Activated CD8-positive, alpha-beta memory T cell treated with anti-CD3 and anti-CD28 coated beads, Interleukin-2, amount 50 U/mL, for 4 hours (primary cell): ENCODE data around the gene PEPD.
A peak's percentile ranks its signal among the peaks of the same experiment; 100 is the strongest.

Experiments used
- DNase-seq: peaks from one replicate; pipeline ENCODE4 v3.0.0-alpha.2; 2020

PEPD gene

GRCh38 chr19:33456076-33456844 lies 65.3 kb downstream of the PEPD start:
- DNase-seq: peak; percentile 3

- DNase-seq: no peak
Observed at GRCh38 chr19:33453265-33453664, 68.3 kb downstream of the PEPD start.

DNA sequence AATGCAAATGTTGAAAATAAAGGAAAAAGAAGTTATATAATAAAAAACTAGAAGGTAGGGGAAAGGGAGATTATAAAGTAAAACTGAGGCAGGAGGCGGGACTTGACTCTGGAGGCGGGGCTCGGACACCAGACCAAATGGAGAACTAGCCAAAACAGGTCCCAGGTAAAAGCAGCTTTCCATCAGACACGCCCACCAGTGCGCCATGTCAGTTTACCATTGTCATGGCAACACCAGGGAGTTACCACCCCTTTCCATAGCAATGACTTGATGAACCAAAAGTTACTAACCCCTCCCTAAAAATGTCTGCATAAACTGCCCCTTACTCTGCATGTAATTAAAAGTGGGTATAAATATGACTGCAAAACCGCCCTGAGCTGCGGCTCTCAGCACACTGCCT lies 70.9 kb downstream of the PEPD start:
- no peak for DNase-seq

DNA sequence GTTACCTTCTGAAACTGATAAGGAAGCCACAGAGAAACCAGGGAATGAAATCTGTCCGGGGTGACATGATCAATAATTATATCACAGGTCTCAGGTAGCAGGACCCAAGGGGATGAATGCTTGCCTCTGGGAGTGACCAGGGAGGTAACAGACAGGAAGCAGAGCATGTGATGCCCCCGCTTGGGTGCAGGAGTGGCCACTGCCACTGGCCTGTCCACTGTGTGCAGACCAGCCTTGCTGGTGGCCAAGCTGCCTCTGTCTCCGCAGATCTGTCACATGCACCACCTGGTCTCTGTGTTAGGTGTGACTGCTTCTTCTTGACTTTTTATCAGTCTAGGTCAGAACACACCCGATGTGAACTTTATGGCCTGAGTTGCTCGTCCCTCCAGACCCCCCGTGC lies 71.8 kb downstream of the PEPD start:
- DNase-seq: no peak

DNA sequence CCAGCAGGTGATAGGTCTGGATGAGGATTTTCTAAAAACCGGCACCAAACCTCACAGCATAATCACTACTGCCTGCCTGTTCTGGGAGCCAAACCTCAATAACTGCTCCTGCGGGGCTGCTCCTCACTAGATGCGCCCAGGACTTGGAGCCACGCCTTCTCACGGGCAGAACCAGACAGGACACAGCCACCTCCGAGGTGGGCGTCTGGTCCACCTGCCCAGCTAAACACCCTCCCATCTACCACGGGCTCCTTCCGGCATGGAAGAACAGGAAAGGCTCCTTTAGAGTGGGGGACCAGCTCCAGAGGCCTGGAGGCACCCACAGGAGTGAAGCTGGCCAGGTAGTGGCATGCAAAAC lies 73.5 kb downstream of the PEPD start:
- DNase-seq: no peak

- peak; percentile 12 for DNase-seq
Observed at GRCh38 chr19:33447336-33448158, 74.0 kb downstream of the PEPD start.

DNA sequence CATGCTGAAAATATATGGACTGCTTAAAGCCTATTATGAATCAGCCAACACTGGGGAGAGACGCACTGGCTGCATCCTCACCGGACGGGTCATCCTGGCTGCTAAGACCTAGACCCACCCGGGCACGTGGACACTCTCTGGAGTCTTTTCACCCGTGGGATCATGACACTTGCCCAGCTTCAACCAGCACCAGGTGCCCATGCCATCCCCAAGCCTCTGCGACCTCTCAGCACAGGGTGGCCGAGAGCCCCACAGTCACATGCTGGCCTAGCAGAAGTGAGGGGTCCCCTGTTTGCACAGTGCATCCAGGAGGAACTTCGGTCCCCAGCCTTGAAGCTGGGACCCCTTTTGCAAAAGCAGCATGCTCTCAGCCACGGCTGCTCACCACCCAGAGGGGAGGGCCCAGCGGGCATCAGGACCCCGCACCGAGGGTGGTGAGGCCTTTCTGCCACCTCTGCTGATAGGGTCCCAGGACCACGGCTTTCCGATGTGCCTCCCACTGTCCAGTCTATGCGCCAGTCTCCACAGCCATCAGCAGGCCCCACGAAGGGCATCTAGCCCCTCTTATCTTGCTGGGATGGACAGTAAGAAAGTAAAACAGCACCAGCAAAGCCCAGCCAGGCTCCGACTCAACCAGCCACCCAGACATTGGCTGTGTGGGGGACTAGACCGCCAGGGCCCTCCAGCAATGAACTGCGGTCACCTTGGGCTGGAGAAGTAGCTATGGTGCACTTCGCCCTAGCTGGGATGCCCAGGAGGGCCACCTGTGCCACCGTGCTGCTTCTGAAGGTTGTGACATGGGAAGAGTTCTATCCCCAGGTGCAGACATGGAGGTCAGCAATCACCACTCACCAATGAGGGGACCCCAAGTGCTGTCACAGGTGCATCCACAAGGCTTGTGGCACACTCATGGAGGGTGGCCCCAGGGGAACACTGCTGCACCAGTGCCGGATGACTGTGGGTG lies 75.0 kb downstream of the PEPD start:
- DNase-seq: peak; percentile 8

GRCh38 chr19:33445442-33446329 lies 75.9 kb downstream of the PEPD start:
- DNase-seq: peak; percentile 8

GRCh38 chr19:33444562-33445441 lies 76.8 kb downstream of the PEPD start:
- no peak for DNase-seq

DNA sequence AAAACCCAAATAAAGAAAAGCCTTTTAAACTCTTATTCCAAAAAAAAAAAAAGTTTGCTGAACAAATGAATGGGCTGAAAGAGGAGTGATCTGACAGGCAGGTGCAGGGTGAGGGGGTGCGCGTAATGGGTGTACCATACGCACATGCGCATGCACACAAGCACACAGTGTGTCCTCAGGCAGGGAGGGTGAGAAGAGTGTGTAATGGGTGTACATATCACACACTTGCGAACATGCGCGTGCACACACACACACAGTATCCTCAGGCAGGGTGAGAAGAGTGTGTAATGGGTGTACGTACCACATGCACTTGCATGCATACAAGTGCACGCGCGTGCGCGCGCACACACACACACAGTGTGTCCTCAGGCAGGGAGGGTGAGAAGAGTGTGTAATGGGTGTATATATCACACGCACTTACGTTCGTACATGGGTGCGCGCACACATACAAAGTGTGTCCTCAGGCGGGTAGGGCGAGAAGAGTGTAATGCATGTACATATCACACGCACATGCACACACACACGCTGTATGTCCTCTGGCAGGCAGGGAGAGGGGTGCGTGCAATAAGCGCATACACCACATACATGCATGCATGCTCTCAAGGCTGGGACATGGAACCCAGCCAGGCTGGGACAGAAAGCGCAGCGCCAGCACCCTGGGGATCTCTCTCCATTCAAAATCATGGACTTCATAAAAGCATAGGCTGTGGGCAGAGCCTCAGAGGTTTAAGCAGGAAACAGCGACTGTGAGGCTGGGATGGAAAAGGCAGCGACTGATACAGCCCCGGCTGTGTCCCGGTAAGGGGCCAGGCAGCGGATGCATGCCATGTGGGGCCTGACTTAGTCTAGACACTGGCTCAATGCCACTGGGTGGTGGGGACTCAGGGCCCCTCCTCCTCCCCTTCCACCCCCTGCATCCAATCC lies 77.7 kb downstream of the PEPD start:
- no peak for DNase-seq

- DNase-seq: no peak
Observed at GRCh38 chr19:33442706-33443105, 78.9 kb downstream of the PEPD start.

- no peak for DNase-seq
Observed at GRCh38 chr19:33441828-33442227, 79.8 kb downstream of the PEPD start.

GRCh38 chr19:33441277-33441699 lies 80.3 kb downstream of the PEPD start:
- peak; percentile 13 for DNase-seq

DNA sequence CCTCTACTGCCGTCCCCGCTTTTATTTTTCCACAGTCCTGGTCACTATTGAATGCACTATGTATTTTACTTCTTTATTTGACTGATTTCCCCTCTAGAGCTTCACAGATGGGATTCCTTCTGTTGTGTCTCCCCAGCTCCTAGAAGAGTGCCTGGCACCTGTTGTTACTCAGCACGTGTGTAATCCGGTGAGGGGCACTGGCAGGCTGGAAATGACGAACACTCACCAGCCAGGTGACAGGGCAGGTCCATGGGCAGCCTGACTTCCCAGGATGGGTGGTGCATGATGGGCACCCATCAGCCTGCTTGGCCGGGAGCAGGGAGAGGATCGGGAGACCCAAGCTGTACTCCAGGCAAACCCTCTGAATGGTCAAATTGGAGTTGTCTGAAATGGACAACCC lies 80.9 kb downstream of the PEPD start:
- DNase-seq: peak; percentile 3

GRCh38 chr19:33440241-33440640 lies 81.3 kb downstream of the PEPD start:
- DNase-seq: no peak

- DNase-seq: no peak
Observed at GRCh38 chr19:33438987-33439781, 82.4 kb downstream of the PEPD start.

DNA sequence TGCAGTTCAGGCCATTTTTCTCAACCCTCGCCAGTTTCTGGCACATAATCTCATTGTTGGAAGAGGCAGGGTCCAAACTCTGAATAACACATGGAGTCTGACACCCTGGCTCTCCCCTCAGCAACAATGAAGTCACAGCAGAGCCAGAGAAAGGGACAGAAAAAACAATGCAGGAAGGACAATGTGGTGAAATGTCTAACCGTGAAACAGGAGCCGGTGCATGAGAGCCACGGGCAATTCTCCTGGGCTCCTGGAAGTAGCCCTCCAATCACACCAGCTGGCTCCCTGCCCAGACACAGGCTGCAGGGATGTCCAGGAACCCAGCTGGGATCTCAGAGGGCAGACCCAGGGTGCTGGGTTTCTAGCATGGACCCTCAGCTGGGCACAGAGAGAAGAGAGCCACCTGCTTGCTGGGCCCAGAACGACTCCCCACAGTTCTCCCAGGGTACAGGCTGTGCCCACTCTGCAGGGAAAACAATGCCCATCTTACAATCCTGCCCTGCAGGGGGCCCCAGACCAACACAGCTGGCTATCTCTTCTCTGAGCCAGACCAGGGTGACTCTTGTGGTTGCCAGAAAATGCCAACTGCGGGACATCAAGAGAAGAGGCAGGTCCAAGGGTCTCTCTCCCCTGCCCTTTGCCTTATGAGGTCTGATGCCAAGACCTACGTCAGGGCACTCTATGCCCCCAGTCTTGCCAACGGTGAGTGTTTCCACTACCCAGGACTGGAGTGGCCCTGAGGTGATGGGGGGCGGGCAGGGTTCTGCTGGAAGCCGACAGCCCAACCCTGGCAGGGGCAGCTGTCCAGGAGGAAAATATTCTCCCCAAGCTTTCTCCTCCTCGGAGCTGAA lies 83.5 kb downstream of the PEPD start:
- DNase-seq: no peak

- no peak for DNase-seq
Observed at GRCh38 chr19:33437393-33437820, 84.2 kb downstream of the PEPD start.
